H1 (cell line): Measurements from ENCODE around the gene ZNF512B.

Experiments used
- JUN ChIP-seq: IDR thresholded peaks from 2 replicates; pipeline ENCODE4 v1.6.1; 2011; ENCODE audit warnings: low read depth, mild to moderate bottlenecking, improper control_type of control experiment, low read length
- POLR2AphosphoS5 ChIP-seq: IDR thresholded peaks from 2 replicates; pipeline ENCODE4 v1.6.1; 2011; ENCODE audit warnings: low read depth, low read length
- RFX5 ChIP-seq: IDR thresholded peaks from 2 replicates; pipeline ENCODE4 v1.6.1; 2011; ENCODE audit warnings: low read depth, low read length, improper control_type of control experiment, borderline replicate concordance
- TF ChIP-seq, protein P1 (sequence below), 3 experiments: IDR thresholded peaks; 1 replicate in 2 of 3; 2 replicates in 1 of 3; pipeline versions ENCODE4 v1.5.1 to v1.6.1; 2011; ENCODE audit warnings: low read length in 3 of 3, mild to moderate bottlenecking in 3 of 3, inconsistent platforms in 2 of 3, low read depth in 1 of 3, moderate library complexity in 1 of 3; ENCODE audit not compliant: insufficient read depth in 1 of 3; ENCODE audit errors: control extremely low read depth in 1 of 3

DNA sequence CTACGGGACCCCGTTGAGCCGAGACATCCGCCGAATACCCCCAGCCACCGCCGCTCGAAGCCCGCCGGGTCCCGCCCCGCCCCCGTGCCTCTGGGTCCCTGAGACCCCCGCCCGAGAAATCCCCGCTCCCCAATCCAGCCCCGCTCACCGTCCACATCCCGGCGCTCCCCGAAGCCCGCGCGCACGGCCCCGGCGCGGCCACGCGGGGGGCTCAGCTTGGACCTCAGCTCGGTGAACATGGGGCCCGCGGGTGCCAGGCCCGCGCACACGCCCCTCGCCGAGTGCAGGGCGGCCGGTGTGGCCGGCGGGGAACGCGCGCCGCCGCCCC lies 9.5 kb upstream of the ZNF512B start:
- TF ChIP-seq POLR2AphosphoS5 (no peak), JUN (no peak), RFX5 (no peak)
- TF ChIP-seq, protein P1, sequence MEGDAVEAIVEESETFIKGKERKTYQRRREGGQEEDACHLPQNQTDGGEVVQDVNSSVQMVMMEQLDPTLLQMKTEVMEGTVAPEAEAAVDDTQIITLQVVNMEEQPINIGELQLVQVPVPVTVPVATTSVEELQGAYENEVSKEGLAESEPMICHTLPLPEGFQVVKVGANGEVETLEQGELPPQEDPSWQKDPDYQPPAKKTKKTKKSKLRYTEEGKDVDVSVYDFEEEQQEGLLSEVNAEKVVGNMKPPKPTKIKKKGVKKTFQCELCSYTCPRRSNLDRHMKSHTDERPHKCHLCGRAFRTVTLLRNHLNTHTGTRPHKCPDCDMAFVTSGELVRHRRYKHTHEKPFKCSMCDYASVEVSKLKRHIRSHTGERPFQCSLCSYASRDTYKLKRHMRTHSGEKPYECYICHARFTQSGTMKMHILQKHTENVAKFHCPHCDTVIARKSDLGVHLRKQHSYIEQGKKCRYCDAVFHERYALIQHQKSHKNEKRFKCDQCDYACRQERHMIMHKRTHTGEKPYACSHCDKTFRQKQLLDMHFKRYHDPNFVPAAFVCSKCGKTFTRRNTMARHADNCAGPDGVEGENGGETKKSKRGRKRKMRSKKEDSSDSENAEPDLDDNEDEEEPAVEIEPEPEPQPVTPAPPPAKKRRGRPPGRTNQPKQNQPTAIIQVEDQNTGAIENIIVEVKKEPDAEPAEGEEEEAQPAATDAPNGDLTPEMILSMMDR (IDR thresholded peaks at IDR 0.05; ENCODE audit: control extremely low read depth in 1 of 3, insufficient read depth in 1 of 3, low read depth in 1 of 3, low read length in 3 of 3): no peak
